Peyer's patch (tissue), 4 donors: Measurements from ENCODE around the gene RXRA.

Experiments used
- CTCF ChIP-seq, 6 experiments: fragments of 450-650 bp in 4 of 6; fragments of 200-600 bp in 2 of 6; sonication (generic) in 1 of 6; IDR thresholded peaks; one replicate each; pipeline ENCODE4 v1.5.1; 2017 to 2019; ENCODE audit warnings: antibody characterized with exemption in 6 of 6, mild to moderate bottlenecking in 3 of 6, moderate library complexity in 1 of 6
- POLR2A ChIP-seq, 2 donors: fragments of 450-650 bp; IDR thresholded peaks; one replicate each; pipeline ENCODE4 v1.5.1; 2017; ENCODE audit warnings: antibody characterized with exemption in 2 of 2, mild to moderate bottlenecking in 2 of 2, moderate library complexity in 2 of 2

GRCh38 chr9:134351606-134352176, 25.4 kb downstream of the RXRA start:
- TF ChIP-seq CTCF (IDR thresholded peaks at IDR 0.05) (no peak), POLR2A (IDR thresholded peaks at IDR 0.05) (no peak)
